NCI-H146 (cell line): Measurements from ENCODE around the gene KDM5A.
"Not testable (repeated sequence)": the region's sequence is repeated elsewhere in the genome, so short reads cannot be mapped to it uniquely, and the experiment has no call there.

Experiments used
- DNase-seq: peaks from one replicate; lab custom pipeline; 2025; lab: John Stamatoyannopoulos, UW

Gene KDM5A

GRCh38 chr12:238736-239398 is 150.3 kb downstream of the KDM5A start:
- DNase-seq, result no peak

GRCh38 chr12:238116-238515 is 151.0 kb downstream of the KDM5A start:
- no peak for DNase-seq

DNA sequence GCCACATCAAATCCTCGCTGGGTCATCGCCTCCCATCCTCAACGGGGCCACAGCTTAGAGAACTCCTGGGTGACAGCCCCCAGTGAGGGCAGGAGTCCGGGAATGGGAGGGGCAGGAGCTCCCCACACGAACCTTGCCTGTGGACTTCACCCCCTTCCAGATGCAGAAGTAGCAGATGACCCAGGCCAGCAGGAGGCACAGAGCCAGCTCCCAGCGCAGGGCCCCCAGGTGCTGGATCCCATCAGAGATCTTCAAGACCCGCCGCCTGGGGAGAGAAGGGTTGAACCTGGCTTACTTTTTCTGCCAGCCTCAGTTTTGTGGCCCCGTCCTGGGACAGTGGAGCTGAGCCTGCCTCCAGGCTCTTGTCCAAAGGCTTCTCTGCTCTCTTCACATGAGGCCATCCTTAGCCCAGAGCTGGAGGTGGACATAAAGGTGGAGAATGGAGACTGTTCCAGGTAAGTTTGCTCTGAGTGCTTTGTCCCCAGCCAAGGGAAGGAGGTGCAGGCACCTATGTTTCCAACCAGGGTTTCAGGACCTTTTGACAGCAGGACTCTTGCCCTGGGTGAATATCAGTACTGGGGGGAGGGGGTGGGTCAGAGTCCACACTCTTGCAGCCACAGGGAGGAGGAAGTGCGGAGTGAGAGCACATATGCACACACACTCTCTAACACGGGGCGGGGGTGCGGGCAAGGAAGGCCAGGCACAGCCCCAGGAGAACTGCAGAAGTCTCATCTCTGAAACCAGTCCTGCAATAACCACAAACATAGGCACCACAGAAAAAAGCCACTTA is 151.9 kb downstream of the KDM5A start:
- no peak for DNase-seq

DNA sequence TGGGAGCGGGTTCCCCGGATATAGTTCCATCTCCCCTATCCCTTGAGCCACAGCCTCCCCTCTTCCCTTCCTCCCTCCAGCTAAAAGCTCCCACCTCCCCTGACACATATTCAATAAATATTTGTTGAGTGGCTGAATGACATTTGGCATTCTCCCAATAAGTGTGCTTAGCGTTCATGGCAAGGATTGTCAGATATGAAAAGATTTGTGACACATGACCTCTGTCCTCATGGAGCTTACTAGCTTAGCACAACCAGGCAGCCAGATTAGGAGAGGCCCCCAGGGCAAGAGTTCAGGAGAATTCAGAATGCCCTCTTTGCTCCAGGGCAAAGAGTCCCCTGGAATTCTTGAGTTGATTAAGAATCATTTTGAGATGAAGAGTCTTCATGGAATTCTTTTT is 152.7 kb downstream of the KDM5A start:
- no peak for DNase-seq

DNA sequence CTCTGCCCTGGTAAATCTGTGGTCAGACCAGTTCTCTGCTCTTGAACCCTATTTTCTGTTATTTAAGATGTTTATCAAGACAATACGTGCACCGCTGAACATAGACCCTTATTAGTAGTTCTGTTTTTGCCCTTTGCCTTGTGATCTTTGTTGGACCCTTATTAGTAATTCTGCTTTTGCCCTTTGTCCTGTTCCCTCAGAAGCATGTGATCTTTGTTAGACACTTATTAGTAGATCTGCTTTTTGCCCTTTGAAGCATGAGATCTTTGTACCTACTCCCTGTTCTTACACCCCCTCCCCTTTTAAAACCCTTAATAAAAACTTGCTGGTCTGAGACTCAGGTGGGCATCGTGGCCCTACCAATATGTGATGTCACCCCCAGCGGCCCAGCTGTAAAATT is 153.2 kb downstream of the KDM5A start:
- DNase-seq, result not testable (repeated sequence)

DNA sequence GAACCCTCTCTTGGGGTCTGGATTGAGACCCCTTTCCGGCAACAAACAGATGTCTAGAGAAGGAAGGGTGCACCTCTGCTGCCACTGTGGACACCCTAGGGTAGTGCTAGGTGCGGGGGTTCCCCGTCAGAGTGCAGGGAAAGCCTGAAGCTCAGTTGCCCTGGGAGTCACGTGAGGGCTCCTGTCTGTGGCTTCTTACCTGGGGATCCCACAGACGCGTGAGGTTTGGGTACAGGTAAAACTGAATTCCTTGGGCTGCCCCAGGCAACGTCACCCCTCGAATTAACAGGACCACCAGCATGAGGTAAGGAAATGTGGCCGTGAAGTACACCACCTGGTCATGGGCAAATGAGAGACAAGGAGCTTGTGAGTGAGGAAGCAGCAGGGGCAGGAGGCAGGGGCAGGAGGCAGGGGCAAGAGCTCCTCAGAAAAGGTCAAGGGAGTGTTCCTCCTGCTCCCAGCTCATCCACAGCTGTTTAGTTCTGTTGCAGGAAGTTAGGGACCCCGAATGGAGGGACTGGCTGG is 154.2 kb downstream of the KDM5A start:
- DNase-seq, result no peak

DNA sequence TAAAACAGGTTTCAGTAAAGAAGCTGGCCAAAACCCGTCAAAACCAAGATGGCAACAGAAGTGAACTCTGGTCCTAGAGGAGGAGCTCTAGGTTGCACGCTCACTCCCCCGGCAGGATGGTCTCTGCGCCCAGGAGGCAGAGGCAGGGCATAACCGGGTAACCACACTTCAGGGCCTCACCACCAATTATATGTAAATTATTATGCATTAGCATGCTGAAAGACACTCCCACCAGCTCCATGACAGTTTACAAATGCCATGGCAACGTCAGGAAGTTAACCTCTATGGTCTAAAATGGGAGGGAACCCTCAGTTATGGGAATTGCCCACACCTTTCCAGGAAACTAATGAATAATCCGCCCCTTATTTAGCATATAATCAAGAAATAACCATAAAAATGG is 155.1 kb downstream of the KDM5A start:
- DNase-seq, result no peak

DNA sequence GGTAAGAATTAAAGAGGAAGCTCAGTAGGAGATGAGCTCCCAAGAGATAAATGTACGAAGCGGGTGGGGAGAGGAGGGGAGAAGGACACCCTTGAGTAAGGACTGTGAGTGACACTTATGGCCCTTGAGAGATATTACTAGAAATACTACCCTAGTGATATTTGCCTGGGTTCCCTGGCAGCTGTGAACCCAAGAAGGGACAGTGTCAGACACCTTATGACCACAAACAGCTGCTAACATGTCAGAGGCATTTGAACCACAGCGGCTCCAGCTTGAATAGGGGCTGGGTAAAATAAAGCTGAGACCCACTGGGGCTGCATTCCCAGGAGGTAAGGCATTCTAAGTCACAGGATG is 155.5 kb downstream of the KDM5A start:
- no peak for DNase-seq

GRCh38 chr12:232731-233614 is 156.1 kb downstream of the KDM5A start:
- DNase-seq, result no peak

GRCh38 chr12:230925-231671 is 158.0 kb downstream of the KDM5A start:
- DNase-seq, result no peak
